WTC11 (cell line): ENCODE data around the gene ZSCAN21. TPM values are rescaled to one million over a fixed set of nuclear protein-coding genes. Genes with fewer than 3 reads are reported as not detected.

Experiments
- ATAC-seq: fragments of 200-7000 bp; cut with Tn5 transposase; 2 replicates; pipeline ENCODE4 v1.10.0; 2021; ENCODE audit warnings: mild to moderate bottlenecking, moderate library complexity
- CTCF ChIA-PET: fragments of 300-600 bp; sonication (Branson Sonifier 250); formaldehyde crosslinking; loops from one replicate; lab custom pipeline; 2021; ENCODE audit warnings: antibody characterized with exemption; lab: Charles Lee
- POLR2A ChIA-PET: fragments of 350-600 bp; sonication (Branson Sonifier 250); formaldehyde crosslinking; loops from one replicate; lab custom pipeline; 2021; ENCODE audit warnings: antibody characterized with exemption; lab: Charles Lee
- DNase-seq: peaks from one replicate; pipeline ENCODE4 v3.0.0; 2021; ENCODE audit warnings: low spot score
- H3K27ac Mint-ChIP-seq: 2 replicates; pipeline ENCODE4 v1.8.0; 2021; ENCODE audit warnings: mixed read lengths
- H3K27me3 Mint-ChIP-seq: 2 replicates; pipeline ENCODE4 v1.8.0; 2021; ENCODE audit warnings: low read depth, mild to moderate bottlenecking, moderate library complexity, mixed read lengths
- H3K36me3 Mint-ChIP-seq: 2 replicates; pipeline ENCODE4 v1.8.0; 2021; ENCODE audit warnings: mixed read lengths
- H3K4me1 Mint-ChIP-seq: 2 replicates; pipeline ENCODE4 v1.8.0; 2022; ENCODE audit warnings: mixed read lengths
- H3K4me3 Mint-ChIP-seq: 2 replicates; pipeline ENCODE4 v1.8.0; 2021; ENCODE audit warnings: mild to moderate bottlenecking, moderate library complexity, mixed read lengths
- H3K9me3 Mint-ChIP-seq: 2 replicates; pipeline ENCODE4 v1.8.0; 2021; ENCODE audit warnings: mixed read lengths
- ETV6 ChIP-seq: sonication (generic); formaldehyde crosslinking; IDR thresholded peaks from 2 replicates; pipeline ENCODE4 v1.8.1; 2022; ENCODE audit warnings: mild to moderate bottlenecking, missing genetic modification reagents
- FOXJ3 ChIP-seq: sonication (generic); formaldehyde crosslinking; IDR thresholded peaks from 2 replicates; pipeline ENCODE4 v1.9.0; 2021; ENCODE audit warnings: missing genetic modification reagents, mild to moderate bottlenecking, borderline replicate concordance
- IRF2 ChIP-seq: sonication (generic); formaldehyde crosslinking; IDR thresholded peaks from 2 replicates; pipeline ENCODE4 v1.8.0; 2022; ENCODE audit warnings: low read depth, missing genetic modification reagents, borderline replicate concordance
- JAZF1 ChIP-seq: fragments of 250-450 bp; sonication (Bioruptor Pico); IDR thresholded peaks from 2 replicates; pipeline ENCODE4 v1.9.0; 2021; ENCODE audit warnings: moderate library complexity, mild to moderate bottlenecking, inconsistent platforms
- KAT7 ChIP-seq: sonication (generic); formaldehyde crosslinking; IDR thresholded peaks from 2 replicates; pipeline ENCODE4 v1.8.1; 2023; ENCODE audit warnings: missing genetic modification reagents, mild to moderate bottlenecking, borderline replicate concordance
- MXD4 ChIP-seq: fragments of 250-450 bp; sonication (Bioruptor Pico); IDR thresholded peaks from 2 replicates; pipeline ENCODE4 v1.8.0; 2021; ENCODE audit warnings: mild to moderate bottlenecking, moderate library complexity, borderline replicate concordance
- MYBL2 ChIP-seq: sonication (generic); formaldehyde crosslinking; IDR thresholded peaks from 2 replicates; pipeline ENCODE4 v1.8.1; 2023; ENCODE audit warnings: mild to moderate bottlenecking, moderate library complexity, missing genetic modification reagents
- NFATC4 ChIP-seq: fragments of 250-450 bp; sonication (Bioruptor Pico); IDR thresholded peaks from 2 replicates; pipeline ENCODE4 v1.9.0; 2021; ENCODE audit warnings: mild to moderate bottlenecking
- RELA ChIP-seq: sonication (generic); formaldehyde crosslinking; IDR thresholded peaks from 2 replicates; pipeline ENCODE4 v1.8.1; 2022; ENCODE audit warnings: missing genetic modification reagents, mild to moderate bottlenecking, borderline replicate concordance
- SMAD4 ChIP-seq: sonication (generic); formaldehyde crosslinking; IDR thresholded peaks from 2 replicates; pipeline ENCODE4 v1.8.0; 2022; ENCODE audit warnings: mild to moderate bottlenecking, missing genetic modification reagents
- SP1 ChIP-seq: sonication (generic); formaldehyde crosslinking; conservative IDR thresholded peaks from 2 replicates; pipeline ENCODE4 v1.8.1; 2022; ENCODE audit warnings: missing genetic modification reagents
- TCF7 ChIP-seq: sonication (generic); formaldehyde crosslinking; IDR thresholded peaks from 2 replicates; pipeline ENCODE4 v1.8.0; 2022; ENCODE audit warnings: mild to moderate bottlenecking, low read depth, missing genetic modification reagents, moderate library complexity
- TEAD1 ChIP-seq: sonication (generic); formaldehyde crosslinking; IDR thresholded peaks from 2 replicates; pipeline ENCODE4 v1.8.0; 2022; ENCODE audit warnings: mild to moderate bottlenecking, missing genetic modification reagents
- TEAD4 ChIP-seq: sonication (generic); formaldehyde crosslinking; IDR thresholded peaks from 2 replicates; pipeline ENCODE4 v1.8.0; 2022; ENCODE audit warnings: mild to moderate bottlenecking, missing genetic modification reagents
- ZNF138 ChIP-seq: sonication (generic); formaldehyde crosslinking; conservative IDR thresholded peaks from 2 replicates; pipeline ENCODE4 v1.8.1; 2022; ENCODE audit warnings: mild to moderate bottlenecking, moderate library complexity, missing genetic modification reagents
- ZNF232 ChIP-seq: sonication (generic); formaldehyde crosslinking; IDR thresholded peaks from 2 replicates; pipeline ENCODE4 v1.8.0; 2022; ENCODE audit warnings: mild to moderate bottlenecking, missing genetic modification reagents
- ZNF317 ChIP-seq: sonication (generic); formaldehyde crosslinking; IDR thresholded peaks from 2 replicates; pipeline ENCODE4 v1.8.1; 2023; ENCODE audit warnings: low read depth, mild to moderate bottlenecking, moderate library complexity, missing genetic modification reagents, borderline replicate concordance
- ZNF671 ChIP-seq: fragments of 250-450 bp; sonication (Bioruptor Pico); IDR thresholded peaks from 2 replicates; pipeline ENCODE4 v1.8.0; 2021; ENCODE audit warnings: mild to moderate bottlenecking
- total RNA-seq: library from RNA; stranded (reverse); gene quantifications from 3 replicates; pipeline ENCODE4 v1.2.3, GENCODE V29; 2021
- TF ChIP-seq, protein P1 (sequence below): sonication (generic); formaldehyde crosslinking; IDR thresholded peaks from 2 replicates; pipeline ENCODE4 v1.8.1; 2023; ENCODE audit warnings: mild to moderate bottlenecking, missing genetic modification reagents
- TF ChIP-seq, protein P2 (sequence below): sonication (generic); formaldehyde crosslinking; IDR thresholded peaks from 2 replicates; pipeline ENCODE4 v1.8.1; 2023; ENCODE audit warnings: mild to moderate bottlenecking, moderate library complexity, missing genetic modification reagents
- TF ChIP-seq, protein P3 (sequence below): sonication (generic); formaldehyde crosslinking; IDR thresholded peaks from 2 replicates; pipeline ENCODE4 v1.8.0; 2022; ENCODE audit warnings: mild to moderate bottlenecking, missing genetic modification reagents
- TF ChIP-seq, protein P4 (sequence below): sonication (generic); formaldehyde crosslinking; IDR thresholded peaks from 2 replicates; pipeline ENCODE4 v1.8.1; 2023; ENCODE audit warnings: mild to moderate bottlenecking, missing genetic modification reagents, moderate library complexity
- TF ChIP-seq, protein P5 (sequence below): sonication (generic); formaldehyde crosslinking; IDR thresholded peaks from 2 replicates; pipeline ENCODE4 v1.8.1; 2022; ENCODE audit warnings: low read depth, missing genetic modification reagents, borderline replicate concordance
- TF ChIP-seq, protein P6 (sequence below): sonication (generic); formaldehyde crosslinking; conservative IDR thresholded peaks from 2 replicates; pipeline ENCODE4 v1.8.1; 2023; ENCODE audit warnings: mild to moderate bottlenecking, low read depth, missing genetic modification reagents, moderate library complexity
- TF ChIP-seq, protein P7 (sequence below): sonication (generic); formaldehyde crosslinking; IDR thresholded peaks from 2 replicates; pipeline ENCODE4 v1.8.0; 2023; ENCODE audit warnings: missing genetic modification reagents

Gene ZSCAN21
- total RNA-seq, 1 experiment from 2014 or later, result 25.5 TPM

DNA sequence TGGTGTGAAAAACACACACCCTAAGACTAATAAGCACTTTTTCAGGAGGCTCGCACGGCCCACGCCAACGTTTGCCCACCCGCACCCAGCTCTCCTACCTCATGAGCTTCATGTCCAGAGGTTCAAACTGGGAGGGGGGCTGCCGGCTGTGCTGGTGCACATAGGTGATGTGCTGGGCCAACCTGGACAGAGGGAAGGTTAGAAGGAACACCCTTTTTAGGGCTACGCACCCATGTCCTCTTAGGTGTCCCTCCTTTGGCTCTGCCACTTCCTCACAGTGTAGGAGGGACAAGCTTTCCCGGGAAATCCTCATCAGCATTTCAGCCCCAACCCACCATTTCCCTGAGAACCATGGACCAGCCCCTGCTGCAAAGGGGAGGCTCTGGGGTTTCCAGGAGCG, 45.7 kb downstream of the ZSCAN21 start:
- H3K9me3 Mint-ChIP-seq, result no peaks in the 10 kb centered on the region
- POLR2A ChIA-PET, result interaction anchor here (0.9 kb wide), 1 partner anchor 151 kb away, joined by 3 read pairs; no protein-coding TSS in a partner anchor
- DNase-seq (no peak), ATAC-seq (no peak)
- TF ChIP-seq ZNF138 (no peak), TEAD1 (CRISPR knock-in tag) (no peak), ZNF671 (no peak), MXD4 (CRISPR knock-in tag) (no peak), JAZF1 (CRISPR knock-in tag) (no peak), ETV6 (CRISPR knock-in tag) (no peak), SP1 (CRISPR knock-in tag) (no peak), ZNF232 (CRISPR knock-in tag) (no peak), SMAD4 (CRISPR knock-in tag) (no peak), NFATC4 (CRISPR knock-in tag) (no peak)
- TF ChIP-seq, protein P1, sequence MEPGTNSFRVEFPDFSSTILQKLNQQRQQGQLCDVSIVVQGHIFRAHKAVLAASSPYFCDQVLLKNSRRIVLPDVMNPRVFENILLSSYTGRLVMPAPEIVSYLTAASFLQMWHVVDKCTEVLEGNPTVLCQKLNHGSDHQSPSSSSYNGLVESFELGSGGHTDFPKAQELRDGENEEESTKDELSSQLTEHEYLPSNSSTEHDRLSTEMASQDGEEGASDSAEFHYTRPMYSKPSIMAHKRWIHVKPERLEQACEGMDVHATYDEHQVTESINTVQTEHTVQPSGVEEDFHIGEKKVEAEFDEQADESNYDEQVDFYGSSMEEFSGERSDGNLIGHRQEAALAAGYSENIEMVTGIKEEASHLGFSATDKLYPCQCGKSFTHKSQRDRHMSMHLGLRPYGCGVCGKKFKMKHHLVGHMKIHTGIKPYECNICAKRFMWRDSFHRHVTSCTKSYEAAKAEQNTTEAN (CRISPR knock-in tag), result no peak
- TF ChIP-seq, protein P2, sequence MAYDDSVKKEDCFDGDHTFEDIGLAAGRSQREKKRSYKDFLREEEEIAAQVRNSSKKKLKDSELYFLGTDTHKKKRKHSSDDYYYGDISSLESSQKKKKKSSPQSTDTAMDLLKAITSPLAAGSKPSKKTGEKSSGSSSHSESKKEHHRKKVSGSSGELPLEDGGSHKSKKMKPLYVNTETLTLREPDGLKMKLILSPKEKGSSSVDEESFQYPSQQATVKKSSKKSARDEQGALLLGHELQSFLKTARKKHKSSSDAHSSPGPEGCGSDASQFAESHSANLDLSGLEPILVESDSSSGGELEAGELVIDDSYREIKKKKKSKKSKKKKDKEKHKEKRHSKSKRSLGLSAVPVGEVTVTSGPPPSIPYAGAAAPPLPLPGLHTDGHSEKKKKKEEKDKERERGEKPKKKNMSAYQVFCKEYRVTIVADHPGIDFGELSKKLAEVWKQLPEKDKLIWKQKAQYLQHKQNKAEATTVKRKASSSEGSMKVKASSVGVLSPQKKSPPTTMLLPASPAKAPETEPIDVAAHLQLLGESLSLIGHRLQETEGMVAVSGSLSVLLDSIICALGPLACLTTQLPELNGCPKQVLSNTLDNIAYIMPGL (CRISPR knock-in tag), result no peak
- no peak overlapping the region for H3K4me3 Mint-ChIP-seq
- H3K4me1 Mint-ChIP-seq, result peaks cover 20% of the 10 kb centered on the region
- H3K27me3 Mint-ChIP-seq, result no peaks in the 10 kb centered on the region
- H3K36me3 Mint-ChIP-seq, result peaks cover 100% of the 10 kb centered on the region
- CTCF ChIA-PET, result no interaction called here
- H3K27ac Mint-ChIP-seq, result peak overlapping the region; percentile 87

DNA sequence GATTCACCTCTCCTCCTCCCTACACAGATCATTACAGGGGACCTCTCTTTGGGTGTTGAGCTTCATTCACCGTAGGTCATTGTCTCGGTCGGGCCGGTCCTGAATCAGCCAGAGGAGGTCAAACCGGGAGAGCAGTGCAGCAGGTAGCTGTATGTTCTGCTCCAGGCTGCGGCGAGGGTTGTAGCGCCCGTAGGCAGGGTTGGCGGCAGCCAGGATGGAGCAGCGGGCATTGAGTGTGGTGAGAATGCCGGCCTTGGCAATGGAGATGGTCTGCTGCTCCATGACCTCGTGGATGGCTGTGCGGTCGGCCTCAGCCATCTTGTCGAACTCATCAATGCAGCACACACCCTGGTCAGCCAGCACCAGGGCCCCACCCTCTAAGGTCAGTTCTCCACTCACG, 46.1 kb downstream of the ZSCAN21 start:
- Mint-ChIP-seq H3K27me3 (no peaks in the 10 kb centered on the region), H3K9me3 (no peaks in the 10 kb centered on the region), H3K27ac (peak overlapping the region; percentile 88), H3K4me1 (peaks cover 20% of the 10 kb centered on the region), H3K4me3 (no peak overlapping the region; the same call in 1 of the 2 replicates)
- POLR2A ChIA-PET, result interaction anchor here (0.9 kb wide), 1 partner anchor 151 kb away, joined by 3 read pairs; no protein-coding TSS in a partner anchor
- TF ChIP-seq MYBL2 (no peak), NFATC4 (CRISPR knock-in tag) (no peak), TCF7 (no peak), TEAD1 (CRISPR knock-in tag) (no peak), RELA (CRISPR knock-in tag) (no peak), SP1 (CRISPR knock-in tag) (no peak), JAZF1 (CRISPR knock-in tag) (no peak), ZNF138 (no peak), KAT7 (no peak), TEAD4 (no peak), ZNF317 (CRISPR knock-in tag) (no peak), IRF2 (no peak), FOXJ3 (CRISPR knock-in tag) (no peak)
- TF ChIP-seq, protein P3, sequence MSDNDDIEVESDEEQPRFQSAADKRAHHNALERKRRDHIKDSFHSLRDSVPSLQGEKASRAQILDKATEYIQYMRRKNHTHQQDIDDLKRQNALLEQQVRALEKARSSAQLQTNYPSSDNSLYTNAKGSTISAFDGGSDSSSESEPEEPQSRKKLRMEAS (CRISPR knock-in tag), result no peak
- TF ChIP-seq, protein P4, sequence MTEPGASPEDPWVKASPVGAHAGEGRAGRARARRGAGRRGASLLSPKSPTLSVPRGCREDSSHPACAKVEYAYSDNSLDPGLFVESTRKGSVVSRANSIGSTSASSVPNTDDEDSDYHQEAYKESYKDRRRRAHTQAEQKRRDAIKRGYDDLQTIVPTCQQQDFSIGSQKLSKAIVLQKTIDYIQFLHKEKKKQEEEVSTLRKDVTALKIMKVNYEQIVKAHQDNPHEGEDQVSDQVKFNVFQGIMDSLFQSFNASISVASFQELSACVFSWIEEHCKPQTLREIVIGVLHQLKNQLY (CRISPR knock-in tag), result no peak
- TF ChIP-seq, protein P5, sequence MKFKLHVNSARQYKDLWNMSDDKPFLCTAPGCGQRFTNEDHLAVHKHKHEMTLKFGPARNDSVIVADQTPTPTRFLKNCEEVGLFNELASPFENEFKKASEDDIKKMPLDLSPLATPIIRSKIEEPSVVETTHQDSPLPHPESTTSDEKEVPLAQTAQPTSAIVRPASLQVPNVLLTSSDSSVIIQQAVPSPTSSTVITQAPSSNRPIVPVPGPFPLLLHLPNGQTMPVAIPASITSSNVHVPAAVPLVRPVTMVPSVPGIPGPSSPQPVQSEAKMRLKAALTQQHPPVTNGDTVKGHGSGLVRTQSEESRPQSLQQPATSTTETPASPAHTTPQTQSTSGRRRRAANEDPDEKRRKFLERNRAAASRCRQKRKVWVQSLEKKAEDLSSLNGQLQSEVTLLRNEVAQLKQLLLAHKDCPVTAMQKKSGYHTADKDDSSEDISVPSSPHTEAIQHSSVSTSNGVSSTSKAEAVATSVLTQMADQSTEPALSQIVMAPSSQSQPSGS (CRISPR knock-in tag), result no peak
- TF ChIP-seq, protein P6, sequence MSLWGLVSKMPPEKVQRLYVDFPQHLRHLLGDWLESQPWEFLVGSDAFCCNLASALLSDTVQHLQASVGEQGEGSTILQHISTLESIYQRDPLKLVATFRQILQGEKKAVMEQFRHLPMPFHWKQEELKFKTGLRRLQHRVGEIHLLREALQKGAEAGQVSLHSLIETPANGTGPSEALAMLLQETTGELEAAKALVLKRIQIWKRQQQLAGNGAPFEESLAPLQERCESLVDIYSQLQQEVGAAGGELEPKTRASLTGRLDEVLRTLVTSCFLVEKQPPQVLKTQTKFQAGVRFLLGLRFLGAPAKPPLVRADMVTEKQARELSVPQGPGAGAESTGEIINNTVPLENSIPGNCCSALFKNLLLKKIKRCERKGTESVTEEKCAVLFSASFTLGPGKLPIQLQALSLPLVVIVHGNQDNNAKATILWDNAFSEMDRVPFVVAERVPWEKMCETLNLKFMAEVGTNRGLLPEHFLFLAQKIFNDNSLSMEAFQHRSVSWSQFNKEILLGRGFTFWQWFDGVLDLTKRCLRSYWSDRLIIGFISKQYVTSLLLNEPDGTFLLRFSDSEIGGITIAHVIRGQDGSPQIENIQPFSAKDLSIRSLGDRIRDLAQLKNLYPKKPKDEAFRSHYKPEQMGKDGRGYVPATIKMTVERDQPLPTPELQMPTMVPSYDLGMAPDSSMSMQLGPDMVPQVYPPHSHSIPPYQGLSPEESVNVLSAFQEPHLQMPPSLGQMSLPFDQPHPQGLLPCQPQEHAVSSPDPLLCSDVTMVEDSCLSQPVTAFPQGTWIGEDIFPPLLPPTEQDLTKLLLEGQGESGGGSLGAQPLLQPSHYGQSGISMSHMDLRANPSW (CRISPR knock-in tag), result no peak
- TF ChIP-seq, protein P7, sequence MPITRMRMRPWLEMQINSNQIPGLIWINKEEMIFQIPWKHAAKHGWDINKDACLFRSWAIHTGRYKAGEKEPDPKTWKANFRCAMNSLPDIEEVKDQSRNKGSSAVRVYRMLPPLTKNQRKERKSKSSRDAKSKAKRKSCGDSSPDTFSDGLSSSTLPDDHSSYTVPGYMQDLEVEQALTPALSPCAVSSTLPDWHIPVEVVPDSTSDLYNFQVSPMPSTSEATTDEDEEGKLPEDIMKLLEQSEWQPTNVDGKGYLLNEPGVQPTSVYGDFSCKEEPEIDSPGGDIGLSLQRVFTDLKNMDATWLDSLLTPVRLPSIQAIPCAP (CRISPR knock-in tag), result no peak
- TF ChIP-seq, all 79 proteins: peak for 0
- DNase-seq, result no peak
- CTCF ChIA-PET, result no interaction called here
- peaks cover 99% of the 10 kb centered on the region for H3K36me3 Mint-ChIP-seq
- ATAC-seq, result no peak
